ENCODE data around the gene C16orf46.
A peak's percentile ranks its signal among the peaks of the same experiment; 100 is the strongest.

Gene C16orf46

DNA sequence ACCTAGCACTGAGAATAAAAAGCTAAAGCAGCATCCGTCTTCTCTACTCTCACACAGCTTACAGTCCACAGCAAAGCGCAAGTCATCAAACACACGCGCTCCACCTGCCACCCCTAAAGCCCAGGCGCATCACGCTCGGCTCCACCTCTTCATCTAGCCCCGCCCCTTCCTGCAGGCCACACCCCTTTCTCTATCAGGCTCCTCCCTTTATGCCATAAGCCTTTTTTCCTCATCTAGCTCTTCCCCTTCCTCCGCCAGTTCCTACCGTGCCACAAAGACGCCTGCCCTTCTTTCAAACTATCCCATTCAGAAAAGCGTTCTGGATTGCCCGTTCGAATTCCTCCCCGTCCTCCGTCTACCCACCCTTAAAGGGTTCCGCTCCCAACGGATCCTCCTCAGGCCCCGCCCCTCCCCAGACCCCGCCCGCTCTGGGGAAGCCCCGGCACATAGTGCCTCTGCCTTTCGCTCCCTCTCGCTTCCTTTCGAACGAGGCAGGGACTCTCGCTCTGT, 417 bp downstream of the C16orf46 start:
- peak overlapping the region; percentile 85 to 99 for H3K9ac ChIP-seq (ENCODE audit: low read depth in 1 of 2, low read length in 2 of 2)
- H3K27ac ChIP-seq (ENCODE audit: low read depth, low read length) = peak overlapping the region; percentile 94
- peak overlapping the region; percentile 93 to 97 for H3K4me3 ChIP-seq (ENCODE audit: low read depth in 1 of 2, low read length in 2 of 2)
- H3K36me3 ChIP-seq (ENCODE audit: control insufficient read depth in 1 of 2, insufficient read depth in 2 of 2, low read length in 2 of 2) = no peaks in the 10 kb centered on the region
- peaks cover 0 to 3% of the 10 kb centered on the region in 2 donors for H3K4me1 ChIP-seq (ENCODE audit: control insufficient read depth in 1 of 2, insufficient read depth in 2 of 2, low read length in 2 of 2)
- no peaks in the 10 kb centered on the region for H3K27me3 ChIP-seq (ENCODE audit: control insufficient read depth in 1 of 2, insufficient read depth in 2 of 2, low read length in 2 of 2)
- no peaks in the 10 kb centered on the region for H3K9me3 ChIP-seq (ENCODE audit: control insufficient read depth in 1 of 2, low read length in 2 of 2)

DNA sequence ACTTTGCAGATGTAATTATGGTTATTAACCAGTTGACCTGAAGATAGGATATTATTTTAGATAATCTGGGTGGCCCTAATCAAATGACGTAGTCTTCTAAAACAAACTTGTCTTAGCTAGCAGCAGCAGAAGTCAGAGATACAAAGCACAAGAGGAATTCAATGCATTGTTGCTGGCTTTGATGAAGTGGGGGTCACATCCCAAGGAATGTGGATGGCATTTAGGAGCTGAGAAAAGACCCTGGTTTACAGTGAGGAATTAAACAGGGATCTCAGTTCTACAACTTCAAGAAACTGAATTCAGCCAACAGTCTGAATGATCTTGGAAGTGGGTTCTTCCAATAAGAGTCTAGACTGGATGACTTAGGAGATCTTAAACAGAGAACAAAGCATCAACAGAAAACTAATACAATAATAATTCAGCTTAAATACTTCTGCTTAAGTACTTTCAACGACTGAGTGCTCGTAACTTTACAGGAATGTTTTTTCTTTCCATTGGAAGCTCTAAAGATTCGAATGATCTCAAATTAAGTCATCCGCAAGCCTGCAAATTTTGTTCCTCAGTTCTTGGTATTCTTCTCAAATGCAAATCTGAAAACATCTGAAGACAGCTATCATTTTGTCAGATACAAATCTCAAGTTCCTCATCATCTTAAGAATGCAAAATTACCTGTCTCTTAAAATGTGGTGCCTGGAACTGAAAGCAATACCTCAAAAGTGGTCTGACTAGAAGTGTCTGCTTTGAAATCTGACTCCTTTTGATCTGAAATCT, 3.3 kb downstream of the C16orf46 start:
- no peak overlapping the region for H3K4me3 ChIP-seq (ENCODE audit: low read depth in 1 of 2, low read length in 2 of 2)
- H3K27me3 ChIP-seq (ENCODE audit: control insufficient read depth in 1 of 2, insufficient read depth in 2 of 2, low read length in 2 of 2) = no peaks in the 10 kb centered on the region
- H3K9ac ChIP-seq (ENCODE audit: low read depth in 1 of 2, low read length in 2 of 2) = no peak overlapping the region
- H3K36me3 ChIP-seq (ENCODE audit: control insufficient read depth in 1 of 2, insufficient read depth in 2 of 2, low read length in 2 of 2) = no peaks in the 10 kb centered on the region
- H3K9me3 ChIP-seq (ENCODE audit: control insufficient read depth in 1 of 2, low read length in 2 of 2) = no peaks in the 10 kb centered on the region
- no peak overlapping the region for H3K27ac ChIP-seq (ENCODE audit: low read depth, low read length)
- H3K4me1 ChIP-seq (ENCODE audit: control insufficient read depth in 1 of 2, insufficient read depth in 2 of 2, low read length in 2 of 2) = peaks cover 0 to 3% of the 10 kb centered on the region in 2 donors

DNA sequence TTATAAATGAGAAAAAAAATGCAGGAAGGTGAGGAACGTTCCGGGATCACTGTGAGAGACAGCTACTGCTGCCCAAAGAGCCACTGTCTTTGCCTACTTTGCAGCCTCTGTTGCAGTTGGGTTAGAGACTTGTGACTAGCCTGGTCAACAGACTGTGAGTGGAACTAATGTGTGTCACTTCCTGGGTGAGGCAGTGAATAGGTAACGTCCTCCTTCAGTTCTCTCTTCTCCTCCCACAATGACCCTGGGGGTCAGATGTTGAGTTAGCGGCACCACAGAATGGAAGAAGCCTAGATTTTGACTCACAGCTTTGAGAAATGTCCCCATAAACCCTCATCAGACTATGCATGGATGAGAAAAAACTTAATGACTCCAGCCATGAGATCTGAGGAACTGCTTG, 5.2 kb downstream of the C16orf46 start:
- no peak overlapping the region for H3K27ac ChIP-seq (ENCODE audit: low read depth, low read length)
- no peak overlapping the region for H3K9ac ChIP-seq (ENCODE audit: low read depth in 1 of 2, low read length in 2 of 2)
- H3K36me3 ChIP-seq (ENCODE audit: control insufficient read depth in 1 of 2, insufficient read depth in 2 of 2, low read length in 2 of 2) = no peaks in the 10 kb centered on the region
- H3K27me3 ChIP-seq (ENCODE audit: control insufficient read depth in 1 of 2, insufficient read depth in 2 of 2, low read length in 2 of 2) = no peaks in the 10 kb centered on the region
- no peaks in the 10 kb centered on the region for H3K9me3 ChIP-seq (ENCODE audit: control insufficient read depth in 1 of 2, low read length in 2 of 2)
- no peak overlapping the region for H3K4me3 ChIP-seq (ENCODE audit: low read depth in 1 of 2, low read length in 2 of 2)
- no peaks in the 10 kb centered on the region for H3K4me1 ChIP-seq (ENCODE audit: control insufficient read depth in 1 of 2, insufficient read depth in 2 of 2, low read length in 2 of 2)

DNA sequence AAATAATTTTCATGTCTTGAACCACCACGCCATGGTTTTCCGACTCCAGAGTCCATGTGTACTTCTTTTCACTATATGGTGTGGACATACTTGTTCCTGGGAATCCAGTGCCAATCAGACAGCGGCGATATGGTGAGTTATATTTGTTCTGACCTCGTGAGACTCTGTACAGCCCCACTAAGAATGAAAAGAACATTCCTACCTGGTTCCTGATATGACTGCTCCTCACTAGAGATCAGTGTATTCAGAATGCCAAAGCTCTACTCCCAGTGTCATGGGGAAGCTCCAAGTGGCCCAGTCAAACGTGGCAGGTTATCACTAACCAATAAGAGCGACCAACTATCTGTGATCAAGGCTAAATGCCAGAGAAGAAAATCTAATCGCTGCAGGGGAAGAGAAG, 6.1 kb downstream of the C16orf46 start:
- no peak overlapping the region for H3K27ac ChIP-seq (ENCODE audit: low read depth, low read length)
- H3K4me3 ChIP-seq (ENCODE audit: low read depth in 1 of 2, low read length in 2 of 2) = no peak overlapping the region
- H3K27me3 ChIP-seq (ENCODE audit: control insufficient read depth in 1 of 2, insufficient read depth in 2 of 2, low read length in 2 of 2) = no peaks in the 10 kb centered on the region

DNA sequence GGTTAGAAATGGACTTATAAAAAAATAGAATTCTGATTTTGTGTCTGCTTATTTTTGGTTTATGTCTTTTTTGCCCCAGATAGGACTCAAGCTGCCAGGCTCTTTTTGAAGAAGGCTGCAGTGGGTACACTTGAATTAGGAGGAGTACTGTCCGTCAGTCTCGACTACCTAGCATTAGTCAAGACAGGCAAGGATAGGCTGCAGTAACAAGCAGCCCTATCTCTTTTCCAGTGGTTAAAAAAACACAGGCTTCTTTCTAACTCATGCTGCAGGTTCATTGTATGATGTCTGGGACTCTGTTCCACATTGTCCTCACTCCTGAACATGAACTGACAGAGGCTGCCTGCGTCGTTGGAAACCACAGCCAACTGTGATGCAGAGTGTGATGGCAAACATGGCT, 8.0 kb downstream of the C16orf46 start:
- no peaks in the 10 kb centered on the region for H3K9me3 ChIP-seq (ENCODE audit: control insufficient read depth in 1 of 2, low read length in 2 of 2)
- no peaks in the 10 kb centered on the region for H3K27me3 ChIP-seq (ENCODE audit: control insufficient read depth in 1 of 2, insufficient read depth in 2 of 2, low read length in 2 of 2)
- no peaks in the 10 kb centered on the region for H3K36me3 ChIP-seq (ENCODE audit: control insufficient read depth in 1 of 2, insufficient read depth in 2 of 2, low read length in 2 of 2)
- H3K27ac ChIP-seq (ENCODE audit: low read depth, low read length) = no peak overlapping the region
- H3K4me3 ChIP-seq (ENCODE audit: low read depth in 1 of 2, low read length in 2 of 2) = no peak overlapping the region
- no peak overlapping the region for H3K9ac ChIP-seq (ENCODE audit: low read depth in 1 of 2, low read length in 2 of 2)
- H3K4me1 ChIP-seq (ENCODE audit: control insufficient read depth in 1 of 2, insufficient read depth in 2 of 2, low read length in 2 of 2) = no peaks in the 10 kb centered on the region

More for the DNA sequence above, 6.1 kb downstream of the C16orf46 start:
- no peaks in the 10 kb centered on the region for H3K36me3 ChIP-seq (ENCODE audit: control insufficient read depth in 1 of 2, insufficient read depth in 2 of 2, low read length in 2 of 2)
- H3K4me1 ChIP-seq (ENCODE audit: control insufficient read depth in 1 of 2, insufficient read depth in 2 of 2, low read length in 2 of 2) = no peaks in the 10 kb centered on the region
- H3K9ac ChIP-seq (ENCODE audit: low read depth in 1 of 2, low read length in 2 of 2) = no peak overlapping the region
- no peaks in the 10 kb centered on the region for H3K9me3 ChIP-seq (ENCODE audit: control insufficient read depth in 1 of 2, low read length in 2 of 2)

DNA sequence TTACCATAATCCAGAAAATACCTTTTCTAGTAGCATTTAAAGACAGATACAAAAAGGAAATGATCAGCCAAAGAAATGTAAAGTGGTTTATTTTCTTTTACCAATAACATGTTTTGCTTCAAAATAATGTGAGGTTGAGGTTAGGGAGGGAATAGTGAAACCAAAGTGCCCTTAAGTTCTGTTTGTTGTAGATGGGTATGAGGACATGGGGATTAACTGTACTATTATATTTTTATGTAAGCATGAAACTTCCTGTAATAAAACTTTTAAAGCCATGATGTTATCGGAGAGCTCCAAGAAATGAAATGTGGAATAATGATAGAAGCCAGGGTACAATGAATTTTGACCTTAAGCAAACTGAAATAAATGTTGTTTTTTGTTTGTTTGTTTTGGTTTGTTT, 9.9 kb downstream of the C16orf46 start:
- Histone ChIP-seq H3K9me3 (ENCODE audit: control insufficient read depth in 1 of 2, low read length in 2 of 2) (no peaks in the 10 kb centered on the region), H3K27ac (ENCODE audit: low read depth, low read length) (no peak overlapping the region), H3K9ac (ENCODE audit: low read depth in 1 of 2, low read length in 2 of 2) (no peak overlapping the region), H3K4me1 (ENCODE audit: control insufficient read depth in 1 of 2, insufficient read depth in 2 of 2, low read length in 2 of 2) (no peaks in the 10 kb centered on the region), H3K27me3 (ENCODE audit: control insufficient read depth in 1 of 2, insufficient read depth in 2 of 2, low read length in 2 of 2) (no peaks in the 10 kb centered on the region), H3K4me3 (ENCODE audit: low read depth in 1 of 2, low read length in 2 of 2) (no peak overlapping the region), H3K36me3 (ENCODE audit: control insufficient read depth in 1 of 2, insufficient read depth in 2 of 2, low read length in 2 of 2) (no peaks in the 10 kb centered on the region)

DNA sequence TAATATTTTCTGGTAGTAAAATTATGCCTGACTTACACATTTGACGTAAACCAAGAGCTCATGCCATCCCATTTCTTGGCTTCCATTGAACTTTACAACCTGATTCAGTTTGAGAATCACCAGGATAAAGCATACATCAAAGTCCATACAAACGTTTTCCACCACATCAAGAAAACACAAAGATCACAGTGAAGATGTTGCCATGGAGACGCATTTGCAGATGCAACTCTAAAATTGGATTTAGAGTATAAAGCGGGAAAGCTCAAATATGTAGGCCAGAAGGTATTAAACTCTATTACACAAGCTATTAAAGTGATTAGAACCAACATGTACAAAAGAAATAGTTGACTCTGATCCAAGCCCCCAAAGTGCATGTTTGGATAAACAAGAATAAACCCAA, 10.4 kb downstream of the C16orf46 start:
- no peaks in the 10 kb centered on the region for H3K36me3 ChIP-seq (ENCODE audit: control insufficient read depth in 1 of 2, insufficient read depth in 2 of 2, low read length in 2 of 2)
- H3K9ac ChIP-seq (ENCODE audit: low read depth in 1 of 2, low read length in 2 of 2) = no peak overlapping the region
- no peak overlapping the region for H3K27ac ChIP-seq (ENCODE audit: low read depth, low read length)
- no peak overlapping the region for H3K4me3 ChIP-seq (ENCODE audit: low read depth in 1 of 2, low read length in 2 of 2)
- no peaks in the 10 kb centered on the region for H3K27me3 ChIP-seq (ENCODE audit: control insufficient read depth in 1 of 2, insufficient read depth in 2 of 2, low read length in 2 of 2)
- no peaks in the 10 kb centered on the region for H3K4me1 ChIP-seq (ENCODE audit: control insufficient read depth in 1 of 2, insufficient read depth in 2 of 2, low read length in 2 of 2)
- H3K9me3 ChIP-seq (ENCODE audit: control insufficient read depth in 1 of 2, low read length in 2 of 2) = no peaks in the 10 kb centered on the region

DNA sequence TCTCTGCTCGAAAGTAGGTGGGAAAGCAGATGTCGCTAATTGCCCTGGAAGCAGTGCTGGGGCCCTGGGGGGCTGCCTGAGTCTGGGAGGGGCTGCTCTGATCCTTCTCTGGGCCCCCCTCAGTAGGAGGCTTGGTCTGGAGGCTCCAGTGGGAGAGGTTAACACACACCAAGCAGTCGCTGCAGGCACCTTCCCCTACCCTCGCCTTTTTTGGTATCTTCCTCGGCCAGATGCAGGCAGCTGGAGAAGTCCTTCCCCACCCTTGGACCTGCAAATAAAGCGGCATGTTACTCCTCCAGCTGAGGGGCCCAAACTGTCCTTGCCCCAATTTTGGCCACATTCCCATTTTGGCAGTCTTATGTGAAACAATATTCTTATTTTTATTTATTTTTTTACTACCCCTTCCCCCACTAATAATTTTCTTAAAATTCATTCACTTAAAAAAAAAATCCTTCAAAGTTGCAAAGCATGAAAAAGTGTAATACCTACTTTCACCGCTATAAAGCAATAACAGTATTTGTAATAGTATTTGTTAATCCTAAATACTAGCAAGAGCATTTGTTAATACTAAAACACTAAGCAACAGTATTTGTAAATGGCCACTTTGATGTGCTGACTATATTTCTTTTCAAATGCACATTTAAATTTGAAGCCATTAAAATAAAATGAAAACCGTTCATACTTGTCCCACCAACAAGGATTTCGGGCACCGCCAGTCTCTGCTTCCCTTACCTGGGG, 15.0 kb downstream of the C16orf46 start:
- H3K9ac ChIP-seq (ENCODE audit: low read depth in 1 of 2, low read length in 2 of 2) = no peak overlapping the region
- H3K27me3 ChIP-seq (ENCODE audit: control insufficient read depth in 1 of 2, insufficient read depth in 2 of 2, low read length in 2 of 2) = no peaks in the 10 kb centered on the region
- no peaks in the 10 kb centered on the region for H3K9me3 ChIP-seq (ENCODE audit: control insufficient read depth in 1 of 2, low read length in 2 of 2)
- no peaks in the 10 kb centered on the region for H3K36me3 ChIP-seq (ENCODE audit: control insufficient read depth in 1 of 2, insufficient read depth in 2 of 2, low read length in 2 of 2)
- H3K27ac ChIP-seq (ENCODE audit: low read depth, low read length) = no peak overlapping the region
- H3K4me3 ChIP-seq (ENCODE audit: low read depth in 1 of 2, low read length in 2 of 2) = no peak overlapping the region
- no peaks in the 10 kb centered on the region for H3K4me1 ChIP-seq (ENCODE audit: control insufficient read depth in 1 of 2, insufficient read depth in 2 of 2, low read length in 2 of 2)

DNA sequence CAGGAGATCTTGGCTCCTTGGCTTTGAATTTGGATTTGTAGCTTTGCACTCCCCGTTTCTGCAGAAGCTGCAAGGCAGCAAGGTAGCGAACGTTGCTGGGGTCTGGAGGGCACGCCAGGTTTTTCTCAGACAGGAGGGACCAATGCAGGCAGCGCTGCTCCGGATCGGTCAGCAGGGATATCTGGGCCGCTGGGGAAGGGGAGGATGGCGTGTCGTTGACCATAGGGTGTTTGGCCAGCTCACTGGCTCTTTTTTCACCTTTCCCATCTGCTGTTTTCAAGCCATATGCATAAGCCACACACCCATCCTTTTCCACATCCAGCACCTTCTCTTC, 15.8 kb downstream of the C16orf46 start:
- H3K4me1 ChIP-seq (ENCODE audit: control insufficient read depth in 1 of 2, insufficient read depth in 2 of 2, low read length in 2 of 2) = no peaks in the 10 kb centered on the region
- no peak overlapping the region for H3K4me3 ChIP-seq (ENCODE audit: low read depth in 1 of 2, low read length in 2 of 2)
- H3K27ac ChIP-seq (ENCODE audit: low read depth, low read length) = no peak overlapping the region
- no peaks in the 10 kb centered on the region for H3K27me3 ChIP-seq (ENCODE audit: control insufficient read depth in 1 of 2, insufficient read depth in 2 of 2, low read length in 2 of 2)
- no peaks in the 10 kb centered on the region for H3K36me3 ChIP-seq (ENCODE audit: control insufficient read depth in 1 of 2, insufficient read depth in 2 of 2, low read length in 2 of 2)
- H3K9ac ChIP-seq (ENCODE audit: low read depth in 1 of 2, low read length in 2 of 2) = no peak overlapping the region
- H3K9me3 ChIP-seq (ENCODE audit: control insufficient read depth in 1 of 2, low read length in 2 of 2) = no peaks in the 10 kb centered on the region

DNA sequence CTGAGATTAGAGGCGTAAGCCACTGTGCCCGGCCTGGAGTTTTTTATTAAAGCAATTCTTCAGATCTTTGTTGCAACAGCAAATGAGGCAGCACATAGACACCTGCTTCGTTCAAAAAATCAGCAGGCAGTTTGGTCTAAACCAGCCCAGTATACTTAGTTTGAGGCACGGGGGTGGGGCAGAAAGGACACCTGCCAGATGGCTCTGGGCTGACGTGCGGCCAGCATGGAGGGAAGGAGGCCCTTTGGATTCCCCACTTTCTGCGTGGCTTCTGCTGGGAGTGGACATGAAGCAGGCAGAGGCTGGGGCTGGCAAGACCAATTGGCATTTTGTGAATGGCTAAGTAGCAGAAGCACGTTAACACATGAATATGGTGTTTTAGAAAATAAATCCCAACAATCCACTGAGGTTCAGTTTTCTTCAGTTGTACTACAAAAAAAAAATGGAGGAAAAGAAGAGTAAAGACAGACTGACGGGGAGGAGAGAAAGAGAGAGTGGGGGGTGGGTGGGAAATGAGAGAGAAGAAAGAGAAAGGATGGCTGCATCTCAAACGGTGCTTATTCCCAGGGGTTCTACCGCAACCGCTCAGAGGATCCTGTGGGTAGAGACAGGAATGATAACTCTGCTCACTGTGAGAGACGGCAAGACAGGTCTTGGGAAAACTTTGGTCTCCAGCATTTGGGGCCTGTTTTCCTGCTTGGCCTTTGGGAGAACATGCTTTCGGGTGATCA, 16.3 kb downstream of the C16orf46 start:
- no peaks in the 10 kb centered on the region for H3K36me3 ChIP-seq (ENCODE audit: control insufficient read depth in 1 of 2, insufficient read depth in 2 of 2, low read length in 2 of 2)
- no peaks in the 10 kb centered on the region for H3K9me3 ChIP-seq (ENCODE audit: control insufficient read depth in 1 of 2, low read length in 2 of 2)
- H3K4me3 ChIP-seq (ENCODE audit: low read depth in 1 of 2, low read length in 2 of 2) = no peak overlapping the region
- no peaks in the 10 kb centered on the region for H3K27me3 ChIP-seq (ENCODE audit: control insufficient read depth in 1 of 2, insufficient read depth in 2 of 2, low read length in 2 of 2)
- no peak overlapping the region for H3K9ac ChIP-seq (ENCODE audit: low read depth in 1 of 2, low read length in 2 of 2)
- no peak overlapping the region for H3K27ac ChIP-seq (ENCODE audit: low read depth, low read length)
- no peaks in the 10 kb centered on the region for H3K4me1 ChIP-seq (ENCODE audit: control insufficient read depth in 1 of 2, insufficient read depth in 2 of 2, low read length in 2 of 2)
